GM12878 (cell line): ENCODE measurements around the gene CDH18. TPM values are rescaled to one million over a fixed set of nuclear protein-coding genes. Genes with fewer than 3 reads are reported as not detected.

Source experiments
- ATAC-seq: fragments of 200-7000 bp; cut with Tn5 transposase; 3 replicates; pipeline ENCODE4 v1.9.1; 2020; ENCODE audit warnings: mild to moderate bottlenecking, moderate library complexity
- BruUV-seq: library from RNA; stranded (reverse); fragments of 400-500 nt; replicated peaks from 2 replicates; lab custom pipeline; 2021; lab: Mats Ljungman, UMichigan
- CTCF ChIA-PET: fragments of 300-600 bp; sonication (Branson Sonifier 250); formaldehyde crosslinking; extraction: SDS; loops from one replicate; lab custom pipeline; 2021; ENCODE audit warnings: inconsistent platforms; lab: Yijun Ruan, JAX
- POLR2A ChIA-PET: fragments of 350-600 bp; formaldehyde crosslinking; extraction: SDS; loops from one replicate; lab custom pipeline; 2021; ENCODE audit warnings: inconsistent platforms; lab: Charles Lee
- RAD21 ChIA-PET: fragments of 300-600 bp; sonication (Branson Sonifier 250); formaldehyde crosslinking; loops from one replicate; lab custom pipeline; 2023; ENCODE audit warnings: antibody characterized with exemption; ENCODE audit not compliant: unreplicated experiment; lab: Charles Lee
- SMC1A ChIA-PET: fragments of 300-600 bp; sonication (Branson Sonifier 250); formaldehyde crosslinking; loops from one replicate; lab custom pipeline; 2023; ENCODE audit not compliant: unreplicated experiment, uncharacterized antibody; lab: Charles Lee
- DNase-seq: peaks from one replicate; pipeline ENCODE4 v3.0.0-alpha.2; 2011; ENCODE audit warnings: low read depth, low spot score
- FAIRE-seq: peaks from 3 replicates; lab custom pipeline; 2011; peaks lifted over from hg19 to GRCh38; lab: Jason Lieb, UNC
- H2AFZ ChIP-seq: 2 replicates; pipeline ENCODE4 v1.6.0; 2011; ENCODE audit warnings: low read depth, low read length, control low read depth; ENCODE audit not compliant: control insufficient read depth
- H3K27ac ChIP-seq: 2 replicates; pipeline ENCODE4 v1.5.1; 2011; ENCODE audit warnings: control low read depth; ENCODE audit not compliant: control insufficient read depth, insufficient read depth
- H3K27me3 ChIP-seq, 2 experiments: replicated peaks in 1 of 2; 2 replicates each; pipeline versions ENCODE4 v1.6.0 to v1.6.1; 2011; ENCODE audit warnings: low read length in 1 of 2; ENCODE audit not compliant: control insufficient read depth in 2 of 2, insufficient read depth in 2 of 2
- H3K36me3 ChIP-seq, 2 experiments: 2 replicates each; pipeline ENCODE4 v1.5.1; 2011; ENCODE audit warnings: low read length in 1 of 2; ENCODE audit not compliant: control insufficient read depth in 2 of 2, insufficient read depth in 2 of 2
- H3K4me1 ChIP-seq: 2 replicates; pipeline ENCODE4 v1.6.1; 2011; ENCODE audit warnings: mild to moderate bottlenecking, low read length, moderate library complexity, mixed read lengths; ENCODE audit not compliant: control insufficient read depth, insufficient read depth
- H3K4me2 ChIP-seq: 2 replicates; pipeline ENCODE4 v1.6.0; 2011; ENCODE audit warnings: control low read depth; ENCODE audit not compliant: control insufficient read depth, insufficient read depth
- H3K4me3 ChIP-seq: fragments of 200-600 bp; sonication (generic); 2 replicates; pipeline ENCODE4 v1.5.1; 2016
- H3K79me2 ChIP-seq: 2 replicates; pipeline ENCODE4 v1.6.0; 2011; ENCODE audit warnings: low read length; ENCODE audit not compliant: control insufficient read depth, insufficient read depth
- H3K9ac ChIP-seq: 2 replicates; pipeline ENCODE4 v1.8.0; 2011; ENCODE audit warnings: low read length, control low read depth, mixed read lengths; ENCODE audit not compliant: control insufficient read depth, insufficient read depth
- H3K9me3 ChIP-seq: replicated peaks from 3 replicates; pipeline ENCODE4 v1.5.1; 2011; ENCODE audit warnings: mild to moderate bottlenecking, low read length; ENCODE audit not compliant: control insufficient read depth, insufficient read depth
- H4K20me1 ChIP-seq: 2 replicates; pipeline ENCODE4 v1.6.0; 2011; ENCODE audit not compliant: control insufficient read depth, insufficient read depth
- BACH1 ChIP-seq: fragments of 450-650 bp; IDR thresholded peaks from 2 replicates; pipeline ENCODE4 v1.6.1; 2017; ENCODE audit warnings: mild to moderate bottlenecking, borderline replicate concordance
- MXI1 ChIP-seq: fragments of 150-350 bp; IDR thresholded peaks from 2 replicates; pipeline ENCODE4 v1.6.1; 2011; ENCODE audit warnings: low read depth, mild to moderate bottlenecking, inconsistent platforms, low read length, improper control_type of control experiment
- WGBS: methylation state at CpG from one replicate; pipeline ENCODE4 v1.1.6; 2016; ENCODE audit warnings: low lambda C conversion rate; ENCODE audit not compliant: insufficient replicate concordance, insufficient coverage; ENCODE audit errors: missing lambda C conversion rate; 5-methylcytosine and 5-hydroxymethylcytosine counted together
- in situ Hi-C: fragments of 300-500 bp; cut with MboI; formaldehyde crosslinking; loops from 9 replicates; pipeline ENCODE4 v1.14.3; 2018; ENCODE audit warnings: mixed read lengths
- intact Hi-C: fragments of 100-400 bp; cut with micrococcal nuclease; formaldehyde crosslinking; loops from one replicate; pipeline ENCODE4 v1.14.2; 2022; ENCODE audit not compliant: unreplicated experiment
- polyA plus RNA-seq, 11 experiments: library from polyadenylated mRNA; depleted of rRNA in 4 of 11; unstranded in 6 of 11; stranded (reverse) in 5 of 11; fragments of >200 nt; fragmentation: Nextera tagmentation in 4 of 11; fragmentation: Illumina TruSeq in 1 of 11; extraction: Ambion mirVana in 4 of 11; extraction: Trizol in 1 of 11; gene quantifications; 1 replicate in 1 of 11; 2 replicates in 10 of 11; pipeline versions ENCODE4 v1.2.1 to v1.2.3, GENCODE V29; 2011 to 2016; ENCODE audit warnings: inconsistent platforms in 2 of 11, missing spikeins in 2 of 11, low read depth in 1 of 11
- total RNA-seq, 4 experiments: library from RNA; depleted of rRNA in 3 of 4; stranded (reverse); fragments of >200 nt in 3 of 4; fragmentation: Illumina TruSeq in 1 of 4; extraction: Trizol in 1 of 4; gene quantifications; 2 replicates each; pipeline versions ENCODE4 v1.2.1 to v1.2.3, GENCODE V29; 2013 to 2021
- TF ChIP-seq, protein P1 (sequence below): IDR thresholded peaks from 2 replicates; pipeline ENCODE4 v1.6.1; 2011; ENCODE audit warnings: mild to moderate bottlenecking, low read depth, low read length, moderate library complexity; ENCODE audit not compliant: insufficient replicate concordance
- TF ChIP-seq, protein P2 (sequence below): IDR thresholded peaks from 2 replicates; pipeline ENCODE4 v1.6.1; 2011; ENCODE audit warnings: borderline replicate concordance, low read depth, mild to moderate bottlenecking, moderate library complexity, mixed read lengths, low read length; ENCODE audit not compliant: insufficient read depth; ENCODE audit errors: extremely low read length
- TF ChIP-seq, protein P3 (sequence below): fragments of 150-350 bp; IDR thresholded peaks from 2 replicates; pipeline ENCODE4 v1.6.1; 2016; ENCODE audit warnings: low read depth, low read length

The CDH18 gene
- total and polyA plus RNA-seq, 10 of the 15 experiments (the other 5 are each of a cell fraction or from before 2014, with no cell fraction given), result 0.41 TPM; not detected in 9

DNA sequence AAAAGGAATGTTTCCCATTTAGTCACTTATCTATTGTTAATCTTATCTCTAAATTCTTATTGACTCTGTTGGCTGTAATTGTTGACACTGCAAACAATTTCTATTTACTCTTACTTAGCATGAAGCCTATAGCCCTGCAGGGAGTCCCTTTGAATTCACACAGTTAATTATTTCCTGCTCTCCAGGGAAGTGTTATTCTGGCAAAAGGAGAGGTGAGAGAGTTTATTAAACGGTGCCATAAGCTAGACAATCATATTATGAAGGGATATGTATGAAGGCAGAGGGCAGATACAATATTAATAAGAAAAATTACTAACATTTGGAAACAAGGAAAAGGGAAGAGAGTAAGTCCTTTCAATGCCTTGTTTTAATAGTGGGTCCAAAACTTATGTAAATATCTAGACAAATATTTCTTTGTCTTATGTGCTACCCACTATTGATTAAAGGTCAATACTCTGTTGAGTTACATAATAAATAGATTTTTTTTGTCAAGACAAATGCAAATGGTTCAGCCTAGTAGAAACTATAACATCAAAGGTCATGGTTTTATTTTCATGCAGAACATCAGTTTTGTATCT lies 107.1 kb downstream of the CDH18 start:
- RAD21 ChIA-PET, result no interaction called here
- Histone ChIP-seq H3K4me2 (no peak overlapping the region), H3K4me1 (no peaks in the 10 kb centered on the region), H3K79me2 (no peaks in the 10 kb centered on the region), H3K27ac (no peak overlapping the region), H3K27me3 (no peaks in the 10 kb centered on the region), H3K9me3 (no peaks in the 10 kb centered on the region), H3K36me3 (no peaks in the 10 kb centered on the region), H3K4me3 (no peak overlapping the region), H2AFZ (no peak overlapping the region), H4K20me1 (no peaks in the 10 kb centered on the region), H3K9ac (no peak overlapping the region)
- BruUV-seq, result no TSS peak
- intact Hi-C loops, result no loop called here
- WGBS, result 0% methylated on average over 1 of the region's 1 CpG
- in situ Hi-C loops, result no loop called here
- CTCF ChIA-PET, result no interaction called here
- ATAC-seq, result no peak
- FAIRE-seq, result no peak
- POLR2A ChIA-PET, result no interaction called here
- SMC1A ChIA-PET, result no interaction called here
- DNase-seq, result no peak
- TF ChIP-seq BACH1 (no peak), MXI1 (no peak)
- TF ChIP-seq, protein P1, sequence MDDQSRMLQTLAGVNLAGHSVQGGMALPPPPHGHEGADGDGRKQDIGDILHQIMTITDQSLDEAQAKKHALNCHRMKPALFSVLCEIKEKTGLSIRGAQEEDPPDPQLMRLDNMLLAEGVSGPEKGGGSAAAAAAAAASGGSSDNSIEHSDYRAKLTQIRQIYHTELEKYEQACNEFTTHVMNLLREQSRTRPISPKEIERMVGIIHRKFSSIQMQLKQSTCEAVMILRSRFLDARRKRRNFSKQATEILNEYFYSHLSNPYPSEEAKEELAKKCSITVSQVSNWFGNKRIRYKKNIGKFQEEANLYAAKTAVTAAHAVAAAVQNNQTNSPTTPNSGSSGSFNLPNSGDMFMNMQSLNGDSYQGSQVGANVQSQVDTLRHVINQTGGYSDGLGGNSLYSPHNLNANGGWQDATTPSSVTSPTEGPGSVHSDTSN, result no peak
- TF ChIP-seq, protein P2, sequence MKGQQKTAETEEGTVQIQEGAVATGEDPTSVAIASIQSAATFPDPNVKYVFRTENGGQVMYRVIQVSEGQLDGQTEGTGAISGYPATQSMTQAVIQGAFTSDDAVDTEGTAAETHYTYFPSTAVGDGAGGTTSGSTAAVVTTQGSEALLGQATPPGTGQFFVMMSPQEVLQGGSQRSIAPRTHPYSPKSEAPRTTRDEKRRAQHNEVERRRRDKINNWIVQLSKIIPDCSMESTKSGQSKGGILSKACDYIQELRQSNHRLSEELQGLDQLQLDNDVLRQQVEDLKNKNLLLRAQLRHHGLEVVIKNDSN, result no peak
- TF ChIP-seq, protein P3, sequence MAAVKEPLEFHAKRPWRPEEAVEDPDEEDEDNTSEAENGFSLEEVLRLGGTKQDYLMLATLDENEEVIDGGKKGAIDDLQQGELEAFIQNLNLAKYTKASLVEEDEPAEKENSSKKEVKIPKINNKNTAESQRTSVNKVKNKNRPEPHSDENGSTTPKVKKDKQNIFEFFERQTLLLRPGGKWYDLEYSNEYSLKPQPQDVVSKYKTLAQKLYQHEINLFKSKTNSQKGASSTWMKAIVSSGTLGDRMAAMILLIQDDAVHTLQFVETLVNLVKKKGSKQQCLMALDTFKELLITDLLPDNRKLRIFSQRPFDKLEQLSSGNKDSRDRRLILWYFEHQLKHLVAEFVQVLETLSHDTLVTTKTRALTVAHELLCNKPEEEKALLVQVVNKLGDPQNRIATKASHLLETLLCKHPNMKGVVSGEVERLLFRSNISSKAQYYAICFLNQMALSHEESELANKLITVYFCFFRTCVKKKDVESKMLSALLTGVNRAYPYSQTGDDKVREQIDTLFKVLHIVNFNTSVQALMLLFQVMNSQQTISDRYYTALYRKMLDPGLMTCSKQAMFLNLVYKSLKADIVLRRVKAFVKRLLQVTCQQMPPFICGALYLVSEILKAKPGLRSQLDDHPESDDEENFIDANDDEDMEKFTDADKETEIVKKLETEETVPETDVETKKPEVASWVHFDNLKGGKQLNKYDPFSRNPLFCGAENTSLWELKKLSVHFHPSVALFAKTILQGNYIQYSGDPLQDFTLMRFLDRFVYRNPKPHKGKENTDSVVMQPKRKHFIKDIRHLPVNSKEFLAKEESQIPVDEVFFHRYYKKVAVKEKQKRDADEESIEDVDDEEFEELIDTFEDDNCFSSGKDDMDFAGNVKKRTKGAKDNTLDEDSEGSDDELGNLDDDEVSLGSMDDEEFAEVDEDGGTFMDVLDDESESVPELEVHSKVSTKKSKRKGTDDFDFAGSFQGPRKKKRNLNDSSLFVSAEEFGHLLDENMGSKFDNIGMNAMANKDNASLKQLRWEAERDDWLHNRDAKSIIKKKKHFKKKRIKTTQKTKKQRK, result no peak
- TF ChIP-seq, all 136 proteins: peak for 0
